Measurements from ENCODE around the gene PDE4B. TPM values are rescaled to one million over a fixed set of nuclear protein-coding genes. Genes with fewer than 3 reads are reported as not detected.

The PDE4B gene
- total and polyA plus RNA-seq, 10 of the 15 experiments (the other 5 are each of a cell fraction or from before 2014, with no cell fraction given), result 3.0 to 13.2 (median 5.7) TPM

DNA sequence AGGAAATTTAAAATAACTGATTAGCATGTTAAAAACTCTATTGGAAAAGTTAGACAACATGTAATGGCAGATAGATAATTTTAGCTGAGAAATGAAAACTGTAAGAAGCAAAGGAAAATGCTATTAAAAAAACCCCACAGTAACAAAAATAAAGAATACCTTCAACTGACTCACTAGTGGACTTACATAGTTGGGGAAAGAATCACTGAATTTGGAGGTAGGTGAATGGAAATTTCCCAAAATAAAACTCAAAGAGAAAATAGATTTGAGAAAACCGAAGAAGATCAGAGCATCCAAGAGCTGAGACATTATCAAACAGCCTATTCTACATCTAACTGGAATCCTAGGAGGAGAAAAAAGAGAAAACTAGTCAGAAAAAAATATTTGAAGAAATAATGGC is 34.7 kb downstream of the PDE4B start:
- FAIRE-seq (no peak), ATAC-seq (no peak), DNase-seq (ENCODE audit: low read depth, low spot score) (no peak)
- Histone ChIP-seq H3K36me3 (ENCODE audit: control insufficient read depth in 2 of 2, insufficient read depth in 2 of 2, low read length in 1 of 2) (no peaks in the 10 kb centered on the region), H3K4me3 (no peak overlapping the region), H2AFZ (ENCODE audit: control insufficient read depth, low read depth, low read length) (no peak overlapping the region), H3K4me2 (ENCODE audit: control insufficient read depth, insufficient read depth) (no peak overlapping the region), H4K20me1 (ENCODE audit: control insufficient read depth, insufficient read depth) (no peaks in the 10 kb centered on the region), H3K27ac (ENCODE audit: control insufficient read depth, insufficient read depth) (no peak overlapping the region), H3K9ac (ENCODE audit: control insufficient read depth, insufficient read depth, low read length) (no peak overlapping the region), H3K27me3 (replicated peaks in 1 of 2; ENCODE audit: control insufficient read depth in 2 of 2, insufficient read depth in 2 of 2, low read length in 1 of 2) (no peaks in the 10 kb centered on the region), H3K9me3 (replicated peaks; ENCODE audit: control insufficient read depth, insufficient read depth, low read length) (no peaks in the 10 kb centered on the region), H3K4me1 (ENCODE audit: control insufficient read depth, insufficient read depth, low read length) (no peaks in the 10 kb centered on the region), H3K79me2 (ENCODE audit: control insufficient read depth, insufficient read depth, low read length) (no peaks in the 10 kb centered on the region)
- no TSS peak for BruUV-seq (replicated peaks)
- ChIA-PET RAD21 (ENCODE audit: unreplicated experiment) (no interaction called here), POLR2A (no interaction called here), SMC1A (ENCODE audit: uncharacterized antibody, unreplicated experiment) (interaction anchor here (0.6 kb wide), 1 partner anchor 96 kb away, joined by 3 read pairs; no protein-coding TSS in a partner anchor), CTCF (no interaction called here)
- intact Hi-C loops (cut with micrococcal nuclease; ENCODE audit: unreplicated experiment), result no loop called here
- TF ChIP-seq, protein P1, sequence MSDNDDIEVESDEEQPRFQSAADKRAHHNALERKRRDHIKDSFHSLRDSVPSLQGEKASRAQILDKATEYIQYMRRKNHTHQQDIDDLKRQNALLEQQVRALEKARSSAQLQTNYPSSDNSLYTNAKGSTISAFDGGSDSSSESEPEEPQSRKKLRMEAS (IDR thresholded peaks at IDR 0.05; ENCODE audit: low read depth, low read length), result no peak
- no peak for TF ChIP-seq KLF5 (IDR thresholded peaks at IDR 0.05; ENCODE audit: partially characterized antibody)
- in situ Hi-C loops (cut with MboI), result no loop called here
- WGBS (ENCODE audit: insufficient coverage, insufficient replicate concordance, low lambda C conversion rate, missing lambda C conversion rate), result 18% methylated on average over 1 of the region's 1 CpG

DNA sequence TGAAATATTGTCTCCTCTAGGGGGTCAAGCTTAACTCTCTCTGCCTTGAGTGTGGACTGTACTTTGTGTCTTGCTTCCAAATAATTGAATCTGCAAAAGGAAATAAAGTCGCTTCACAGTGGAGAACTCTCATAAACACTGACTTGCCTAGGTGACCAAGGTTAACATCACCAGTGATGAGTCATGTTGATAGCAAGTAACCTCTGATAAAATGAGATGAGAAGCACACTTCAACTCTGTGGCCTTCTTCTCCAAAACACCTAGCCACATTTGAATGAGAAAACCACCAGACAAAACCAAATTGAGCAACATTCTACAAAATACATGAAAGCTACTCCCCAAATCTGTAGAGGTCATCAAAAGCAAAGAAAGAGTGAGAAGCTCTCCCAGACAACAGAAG is 37.6 kb downstream of the PDE4B start:
- no peak overlapping the region for H2AFZ ChIP-seq (ENCODE audit: control insufficient read depth, low read depth, low read length)
- ChIA-PET SMC1A (ENCODE audit: uncharacterized antibody, unreplicated experiment) (interaction anchor here (0.6 to 2.4 kb wide), 6 partner anchors 10 to 486 kb away, joined by 3 to 9 read pairs (median 3); no protein-coding TSS in a partner anchor), RAD21 (ENCODE audit: unreplicated experiment) (no interaction called here), CTCF (no interaction called here), POLR2A (no interaction called here)
- no TSS peak for BruUV-seq (replicated peaks)
- no peaks in the 10 kb centered on the region for H3K9me3 ChIP-seq (replicated peaks; ENCODE audit: control insufficient read depth, insufficient read depth, low read length)
- 5% methylated on average over 1 of the region's 1 CpG for WGBS (ENCODE audit: insufficient coverage, insufficient replicate concordance, low lambda C conversion rate, missing lambda C conversion rate)
- no peak overlapping the region for H3K9ac ChIP-seq (ENCODE audit: control insufficient read depth, insufficient read depth, low read length)
- H3K79me2 ChIP-seq (ENCODE audit: control insufficient read depth, insufficient read depth, low read length), result no peaks in the 10 kb centered on the region
- no peak overlapping the region for H3K4me3 ChIP-seq
- ATAC-seq (no peak), DNase-seq (ENCODE audit: low read depth, low spot score) (no peak), FAIRE-seq (no peak)
- no peaks in the 10 kb centered on the region for H3K36me3 ChIP-seq (ENCODE audit: control insufficient read depth in 2 of 2, insufficient read depth in 2 of 2, low read length in 1 of 2)
- no peaks in the 10 kb centered on the region for H3K4me1 ChIP-seq (ENCODE audit: control insufficient read depth, insufficient read depth, low read length)
- no peak overlapping the region for H3K27ac ChIP-seq (ENCODE audit: control insufficient read depth, insufficient read depth)
- H3K4me2 ChIP-seq (ENCODE audit: control insufficient read depth, insufficient read depth), result no peak overlapping the region
- H3K27me3 ChIP-seq (replicated peaks in 1 of 2; ENCODE audit: control insufficient read depth in 2 of 2, insufficient read depth in 2 of 2, low read length in 1 of 2), result no peaks in the 10 kb centered on the region
- in situ Hi-C loops (cut with MboI), result no loop called here
- H4K20me1 ChIP-seq (ENCODE audit: control insufficient read depth, insufficient read depth), result no peaks in the 10 kb centered on the region
- intact Hi-C loops (cut with micrococcal nuclease; ENCODE audit: unreplicated experiment), result no loop called here
- no peak for TF ChIP-seq RCOR1 (conservative IDR thresholded peaks at IDR 0.05; ENCODE audit: low read depth, low read length)
- TF ChIP-seq, protein P2, sequence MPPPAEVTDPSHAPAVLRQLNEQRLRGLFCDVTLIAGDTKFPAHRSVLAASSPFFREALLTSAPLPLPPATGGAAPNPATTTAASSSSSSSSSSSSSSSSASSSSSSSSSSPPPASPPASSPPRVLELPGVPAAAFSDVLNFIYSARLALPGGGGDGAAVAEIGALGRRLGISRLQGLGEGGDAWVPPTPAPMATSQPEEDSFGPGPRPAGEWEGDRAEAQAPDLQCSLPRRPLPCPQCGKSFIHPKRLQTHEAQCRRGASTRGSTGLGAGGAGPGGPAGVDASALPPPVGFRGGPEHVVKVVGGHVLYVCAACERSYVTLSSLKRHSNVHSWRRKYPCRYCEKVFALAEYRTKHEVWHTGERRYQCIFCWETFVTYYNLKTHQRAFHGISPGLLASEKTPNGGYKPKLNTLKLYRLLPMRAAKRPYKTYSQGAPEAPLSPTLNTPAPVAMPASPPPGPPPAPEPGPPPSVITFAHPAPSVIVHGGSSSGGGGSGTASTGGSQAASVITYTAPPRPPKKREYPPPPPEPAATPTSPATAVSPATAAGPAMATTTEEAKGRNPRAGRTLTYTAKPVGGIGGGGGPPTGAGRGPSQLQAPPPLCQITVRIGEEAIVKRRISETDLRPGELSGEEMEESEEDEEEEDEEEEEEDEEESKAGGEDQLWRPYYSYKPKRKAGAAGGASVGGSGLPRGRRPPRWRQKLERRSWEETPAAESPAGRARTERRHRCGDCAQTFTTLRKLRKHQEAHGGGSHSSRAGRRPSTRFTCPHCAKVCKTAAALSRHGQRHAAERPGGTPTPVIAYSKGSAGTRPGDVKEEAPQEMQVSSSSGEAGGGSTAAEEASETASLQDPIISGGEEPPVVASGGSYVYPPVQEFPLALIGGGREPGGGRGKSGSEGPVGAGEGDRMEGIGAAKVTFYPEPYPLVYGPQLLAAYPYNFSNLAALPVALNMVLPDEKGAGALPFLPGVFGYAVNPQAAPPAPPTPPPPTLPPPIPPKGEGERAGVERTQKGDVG (CRISPR knock-in tag; IDR thresholded peaks at IDR 0.05), result no peak
- no peak for TF ChIP-seq MYC (IDR thresholded peaks at IDR 0.05; ENCODE audit: insufficient read depth, insufficient read length, insufficient replicate concordance, low read length, severe bottlenecking)
- no peak for TF ChIP-seq PAX8 (IDR thresholded peaks at IDR 0.05)
- no peak for TF ChIP-seq KLF5 (IDR thresholded peaks at IDR 0.05; ENCODE audit: partially characterized antibody)
- no peak for TF ChIP-seq SPI1 (IDR thresholded peaks at IDR 0.05; ENCODE audit: borderline replicate concordance, insufficient read depth, low read depth, low read length)
- no peak for TF ChIP-seq GABPA (IDR thresholded peaks at IDR 0.05; ENCODE audit: low read depth)
- TF ChIP-seq ASH2L (IDR thresholded peaks at IDR 0.05; ENCODE audit: borderline replicate concordance, low read depth), result no peak
- TF ChIP-seq RAD21 (IDR thresholded peaks at IDR 0.05; ENCODE audit: insufficient read depth, low read depth, low read length), result no peak
- TF ChIP-seq RAD51 (IDR thresholded peaks at IDR 0.05), result no peak
- no peak for TF ChIP-seq PML (IDR thresholded peaks at IDR 0.05; ENCODE audit: low read length)

All from GM12878 (cell line).